Measurements from ENCODE around the gene FAM83G.
"Not testable (repeated sequence)": the region's sequence is repeated elsewhere in the genome, so short reads cannot be mapped to it uniquely, and the experiment has no call there.

The FAM83G gene, protein sequence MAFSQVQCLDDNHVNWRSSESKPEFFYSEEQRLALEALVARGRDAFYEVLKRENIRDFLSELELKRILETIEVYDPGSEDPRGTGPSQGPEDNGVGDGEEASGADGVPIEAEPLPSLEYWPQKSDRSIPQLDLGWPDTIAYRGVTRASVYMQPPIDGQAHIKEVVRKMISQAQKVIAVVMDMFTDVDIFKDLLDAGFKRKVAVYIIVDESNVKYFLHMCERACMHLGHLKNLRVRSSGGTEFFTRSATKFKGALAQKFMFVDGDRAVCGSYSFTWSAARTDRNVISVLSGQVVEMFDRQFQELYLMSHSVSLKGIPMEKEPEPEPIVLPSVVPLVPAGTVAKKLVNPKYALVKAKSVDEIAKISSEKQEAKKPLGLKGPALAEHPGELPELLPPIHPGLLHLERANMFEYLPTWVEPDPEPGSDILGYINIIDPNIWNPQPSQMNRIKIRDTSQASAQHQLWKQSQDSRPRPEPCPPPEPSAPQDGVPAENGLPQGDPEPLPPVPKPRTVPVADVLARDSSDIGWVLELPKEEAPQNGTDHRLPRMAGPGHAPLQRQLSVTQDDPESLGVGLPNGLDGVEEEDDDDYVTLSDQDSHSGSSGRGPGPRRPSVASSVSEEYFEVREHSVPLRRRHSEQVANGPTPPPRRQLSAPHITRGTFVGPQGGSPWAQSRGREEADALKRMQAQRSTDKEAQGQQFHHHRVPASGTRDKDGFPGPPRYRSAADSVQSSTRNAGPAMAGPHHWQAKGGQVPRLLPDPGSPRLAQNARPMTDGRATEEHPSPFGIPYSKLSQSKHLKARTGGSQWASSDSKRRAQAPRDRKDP

DNA sequence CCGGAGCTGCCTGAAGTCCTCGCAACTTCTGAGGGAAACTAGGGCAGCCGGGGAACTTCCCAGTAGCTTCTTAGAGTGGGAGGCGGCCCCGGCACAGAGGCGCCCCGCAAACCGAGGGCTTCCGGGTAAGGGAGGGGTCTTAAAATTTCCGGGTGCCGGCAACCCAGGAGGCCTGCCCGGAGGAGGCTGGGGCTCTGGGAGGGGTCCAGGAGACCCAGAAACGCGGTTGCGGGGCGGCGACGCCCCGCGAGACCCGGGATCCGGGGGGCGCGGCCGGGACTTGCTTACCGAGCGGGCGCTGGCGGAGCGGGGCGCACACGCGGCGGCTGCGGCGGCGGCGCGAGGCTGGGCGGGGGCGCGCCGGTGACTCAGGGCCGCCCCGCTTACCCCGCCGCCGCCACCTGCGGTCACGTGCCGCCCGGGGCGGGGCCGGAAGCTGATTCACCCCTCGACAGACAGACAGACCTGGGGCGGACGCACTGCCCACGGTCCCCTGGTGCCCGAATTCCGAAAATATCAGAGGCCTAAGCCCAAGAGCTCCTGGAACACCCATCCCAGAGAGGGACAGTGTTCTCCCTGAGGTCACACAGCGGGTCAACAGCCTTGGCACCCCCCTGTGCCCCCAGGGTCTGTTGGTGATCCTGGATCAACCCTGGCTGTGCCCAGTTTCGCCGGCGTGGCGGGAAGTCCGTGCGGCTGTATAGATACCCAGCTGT, at the start of gene FAM83G:
Gene FAM83G, minus strand, starts transcription at position 344 of the 716 bp plus-strand sequence. CDS start 723 bp downstream, outside the sequence.
- DNase-seq, result peak; percentile 95

DNA sequence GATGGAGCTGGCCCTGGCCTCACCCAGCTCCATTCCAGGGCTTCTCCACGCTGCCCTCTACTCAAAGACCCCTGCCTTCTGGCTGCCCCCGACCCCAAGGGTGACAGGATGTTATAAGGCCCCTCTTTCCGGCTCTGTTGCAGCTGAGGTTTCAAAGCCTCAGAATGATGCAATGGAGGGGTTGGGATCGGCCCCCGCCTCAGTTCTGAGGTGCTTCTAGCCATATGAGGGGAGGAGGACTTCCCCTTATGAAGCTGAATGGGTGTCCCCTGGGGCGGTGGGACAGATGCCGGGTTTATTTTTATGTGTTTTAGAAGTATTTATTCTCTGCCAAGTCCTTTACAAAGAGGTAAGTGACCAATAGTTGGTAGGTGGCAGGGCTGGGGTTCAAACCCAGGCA, 44.3 kb upstream of the FAM83G start:
- not testable (repeated sequence) for DNase-seq

DNA sequence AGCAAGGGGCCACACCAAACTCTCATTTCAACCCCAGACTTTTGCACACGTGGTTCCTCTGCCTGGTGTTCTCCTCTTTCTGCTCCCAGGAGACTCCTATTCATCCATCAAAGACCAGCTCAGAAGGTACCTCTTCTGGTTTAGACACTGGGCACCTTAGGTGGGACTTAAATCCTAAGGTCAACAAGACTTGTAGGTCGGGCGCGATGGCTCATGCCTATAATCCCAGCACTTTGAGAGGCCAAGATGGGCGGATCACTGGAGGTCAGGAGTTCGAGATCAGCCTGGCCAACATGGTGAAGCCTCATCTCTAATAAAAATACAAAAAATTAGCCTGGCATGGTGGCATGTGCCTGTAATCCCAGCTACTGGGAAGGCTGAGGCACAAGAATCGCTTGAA, 42.9 kb upstream of the FAM83G start:
- not testable (repeated sequence) for DNase-seq

DNA sequence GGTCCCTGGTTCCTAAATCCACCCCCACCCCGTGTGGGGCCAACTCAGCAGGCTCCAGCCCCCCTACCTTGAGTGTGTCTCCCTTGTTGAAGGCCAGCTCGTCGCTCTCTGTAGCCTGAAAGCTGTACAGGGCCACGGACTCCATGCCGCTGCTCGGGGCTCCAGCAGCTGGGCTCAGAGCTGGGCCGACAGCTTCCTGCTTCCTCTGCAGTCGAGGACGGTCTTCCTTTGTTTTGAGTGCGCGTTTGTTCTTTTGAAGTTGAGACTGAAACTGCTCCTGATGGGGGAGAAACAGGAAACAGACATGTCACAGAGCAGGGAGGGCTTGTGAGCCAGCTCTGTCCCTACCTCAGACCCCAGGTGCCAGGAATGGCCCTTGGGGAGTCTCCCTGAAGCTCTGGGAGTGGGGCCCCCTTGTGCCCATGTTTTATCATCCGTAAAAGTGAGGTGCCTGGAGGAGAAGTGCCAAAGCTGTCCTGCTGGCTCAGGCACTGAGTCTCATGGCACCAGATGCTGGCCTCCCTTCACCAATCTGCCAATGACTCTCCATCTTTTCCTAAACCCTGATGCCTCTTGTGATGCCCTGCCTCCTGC, 42.3 kb upstream of the FAM83G start, which contains the start of gene GRAP:
Gene GRAP, minus strand, starts transcription at position 176 of the 594 bp plus-strand sequence. Its CDS starts 31 bp downstream, at position 145.
- not testable (repeated sequence) for DNase-seq

DNA sequence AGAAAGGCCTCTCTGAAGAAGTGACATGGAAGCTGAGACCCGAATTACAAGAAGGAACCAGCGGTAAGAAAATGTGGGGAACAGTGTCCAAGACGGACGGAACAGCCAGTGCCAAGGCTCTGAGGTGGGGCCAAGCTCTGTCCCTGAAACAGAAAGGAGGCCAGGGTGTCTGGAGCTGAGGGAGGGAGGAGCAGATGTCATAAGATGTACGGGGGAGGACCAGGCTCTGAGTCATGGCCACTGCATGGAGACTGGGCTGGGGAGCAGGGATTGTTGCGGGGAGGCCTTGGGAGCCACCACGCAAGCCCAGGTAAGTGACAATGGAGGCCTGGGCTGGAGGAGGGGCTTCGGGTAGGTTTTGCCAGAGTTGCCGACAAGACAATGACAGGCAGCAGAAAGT, 40.1 kb upstream of the FAM83G start:
- DNase-seq, result not testable (repeated sequence)

DNA sequence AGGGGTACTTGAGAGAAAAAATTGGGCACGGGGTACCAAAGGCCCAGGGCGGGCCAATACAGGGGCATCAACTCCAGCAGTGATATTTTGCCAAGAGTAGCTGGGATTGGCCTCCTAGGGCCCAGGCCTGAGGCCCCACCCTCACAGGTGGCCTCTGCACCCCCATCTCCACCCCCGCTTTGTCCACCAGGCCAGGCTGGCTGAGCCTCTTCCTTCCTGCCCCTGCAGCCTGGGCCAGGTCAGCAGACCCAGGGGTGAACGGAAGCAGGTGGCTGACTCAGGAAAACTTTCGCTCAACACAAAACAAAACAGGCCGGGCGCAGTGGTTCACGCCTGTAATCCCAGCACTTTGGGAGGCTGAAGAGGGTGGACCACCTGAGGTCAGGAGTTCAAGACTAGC, 38.5 kb upstream of the FAM83G start:
- DNase-seq, result not testable (repeated sequence)

DNA sequence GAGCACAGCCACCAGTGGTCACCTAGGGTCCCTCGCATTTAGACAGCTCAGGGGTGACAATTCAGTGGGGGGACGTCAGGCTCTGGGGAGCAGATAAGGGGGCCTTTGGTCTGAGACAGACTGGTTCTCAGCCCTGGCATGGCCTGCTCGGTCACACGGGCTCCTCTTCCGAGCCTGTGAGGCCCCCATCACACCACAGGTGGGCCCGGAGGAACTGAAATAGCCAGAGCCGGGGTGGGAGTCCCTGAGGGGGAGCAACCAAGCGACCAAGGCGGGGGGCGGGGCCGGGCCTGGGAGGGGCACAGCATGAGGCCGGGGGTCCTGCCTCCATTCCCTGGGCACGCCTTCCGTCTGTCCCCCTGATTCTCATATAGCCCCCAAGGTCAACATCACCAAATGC, 37.8 kb upstream of the FAM83G start:
- DNase-seq, result not testable (repeated sequence)

DNA sequence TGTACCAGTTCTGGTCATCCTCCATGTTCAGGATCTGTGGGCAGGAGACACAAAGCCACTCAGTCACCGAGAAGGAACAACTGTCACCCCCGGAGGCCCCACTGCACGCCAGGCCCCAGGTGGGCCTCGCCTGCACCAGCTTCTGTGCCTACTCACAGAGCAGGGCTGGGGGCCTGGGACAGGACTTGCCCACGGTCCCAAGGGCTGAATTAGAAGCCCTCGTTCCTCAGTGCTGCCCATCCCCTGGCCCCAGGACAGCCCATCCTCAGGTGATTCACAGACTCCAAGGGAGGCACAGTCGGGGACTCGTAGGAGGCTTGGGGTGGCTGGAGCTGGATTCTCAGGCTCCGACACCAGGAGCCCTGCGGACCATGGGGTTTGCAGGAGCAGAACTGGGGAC, 37.3 kb upstream of the FAM83G start:
- DNase-seq, result not testable (repeated sequence)

DNA sequence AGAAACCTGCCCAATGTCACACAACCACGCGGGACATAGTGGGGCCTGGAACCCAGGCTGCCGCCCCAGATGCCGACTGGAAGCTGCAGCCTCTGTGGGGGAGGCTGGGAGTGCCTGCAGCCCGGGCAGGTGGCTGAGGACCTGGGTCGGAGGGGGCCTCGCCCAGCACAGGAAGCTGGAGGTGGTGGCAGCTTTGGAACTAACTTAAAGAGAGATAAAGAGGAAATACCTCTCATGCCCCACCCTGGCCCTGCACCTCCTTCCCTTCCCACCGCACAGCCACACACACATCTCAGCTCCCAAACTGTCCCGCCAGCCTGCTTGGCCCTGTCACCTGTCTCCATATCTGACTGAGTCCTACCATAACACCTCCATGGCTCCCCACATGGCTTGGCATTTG, 35.8 kb upstream of the FAM83G start:
- DNase-seq, result not testable (repeated sequence)

DNA sequence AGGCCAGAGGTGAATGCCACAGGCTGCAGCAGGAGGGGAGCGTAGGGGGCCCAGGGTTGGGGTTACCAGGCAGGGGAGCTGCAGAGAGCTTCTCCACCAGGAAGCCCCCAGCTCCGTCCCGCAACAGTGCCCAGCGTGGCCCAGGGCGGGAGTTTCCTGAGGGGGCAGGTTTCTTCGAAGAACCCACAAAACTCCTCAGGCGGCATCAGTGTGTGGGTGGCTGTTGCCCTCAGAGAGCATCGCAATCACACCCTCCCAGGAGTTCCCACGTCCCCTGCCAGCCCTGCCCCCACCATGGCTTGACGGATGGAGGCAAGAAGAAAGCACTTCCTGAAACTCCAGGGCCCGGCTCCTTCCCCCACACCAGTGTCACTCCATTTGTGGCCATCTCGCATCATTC, 34.2 kb upstream of the FAM83G start:
- DNase-seq, result not testable (repeated sequence)

DNA sequence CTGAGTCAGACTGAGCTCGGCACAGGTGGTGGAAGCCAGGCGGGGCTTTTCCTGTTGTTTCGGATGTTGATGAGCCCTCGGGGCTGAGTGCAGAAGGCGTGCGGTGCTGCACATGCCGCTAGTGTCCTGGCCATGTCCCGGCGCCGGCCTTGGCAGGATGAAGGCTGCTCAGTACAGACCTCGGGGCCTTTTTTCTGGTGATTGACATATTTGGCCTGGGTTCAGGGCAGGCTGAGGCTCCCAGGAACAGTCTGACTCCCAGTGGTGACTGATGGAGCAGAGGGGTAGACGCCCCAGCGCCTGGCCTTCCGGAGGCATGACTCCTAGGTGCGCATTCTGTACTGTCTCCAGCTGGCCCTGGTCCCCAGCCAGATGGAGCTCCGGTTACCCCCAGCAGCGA, 33.4 kb upstream of the FAM83G start:
- DNase-seq, result not testable (repeated sequence)

DNA sequence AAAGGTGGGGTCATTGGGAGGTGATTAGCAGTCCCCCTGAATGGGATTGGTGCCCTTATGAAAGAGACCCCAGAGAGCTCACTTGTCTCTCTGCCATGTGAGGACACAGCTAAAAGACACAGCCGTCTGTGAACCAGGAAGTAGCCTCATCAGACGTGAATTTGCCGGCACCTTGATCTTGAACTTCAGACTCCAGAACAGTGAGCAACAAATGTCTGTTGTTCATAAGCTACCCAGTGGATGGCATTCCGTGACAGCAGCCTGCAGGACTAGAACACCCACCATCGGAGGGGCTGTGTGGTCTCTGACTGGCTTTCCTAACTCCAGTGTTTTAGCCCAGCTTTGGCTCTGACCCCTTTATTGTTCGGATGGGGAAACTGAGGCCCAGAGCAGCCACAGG, 33.0 kb upstream of the FAM83G start:
- DNase-seq, result not testable (repeated sequence)

DNA sequence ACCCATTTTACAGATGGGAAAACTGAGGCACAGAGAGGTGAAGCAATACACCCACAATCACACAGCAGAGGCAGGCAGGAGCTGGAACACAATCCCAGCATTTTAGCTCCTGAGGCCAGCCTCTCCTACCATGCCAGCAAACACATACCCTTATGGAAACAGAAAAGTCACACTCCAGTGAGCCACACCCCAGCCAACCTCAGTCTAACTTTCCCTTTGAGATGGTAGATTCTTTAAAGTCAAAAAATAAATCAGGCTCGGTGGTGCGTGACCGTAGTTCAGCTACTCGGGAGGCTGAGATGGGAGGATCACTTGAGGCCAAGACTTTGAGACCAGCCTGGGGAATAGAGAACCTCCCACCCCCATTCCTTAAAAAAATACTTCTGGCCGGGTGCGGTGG, 31.6 kb upstream of the FAM83G start:
- DNase-seq, result not testable (repeated sequence)

DNA sequence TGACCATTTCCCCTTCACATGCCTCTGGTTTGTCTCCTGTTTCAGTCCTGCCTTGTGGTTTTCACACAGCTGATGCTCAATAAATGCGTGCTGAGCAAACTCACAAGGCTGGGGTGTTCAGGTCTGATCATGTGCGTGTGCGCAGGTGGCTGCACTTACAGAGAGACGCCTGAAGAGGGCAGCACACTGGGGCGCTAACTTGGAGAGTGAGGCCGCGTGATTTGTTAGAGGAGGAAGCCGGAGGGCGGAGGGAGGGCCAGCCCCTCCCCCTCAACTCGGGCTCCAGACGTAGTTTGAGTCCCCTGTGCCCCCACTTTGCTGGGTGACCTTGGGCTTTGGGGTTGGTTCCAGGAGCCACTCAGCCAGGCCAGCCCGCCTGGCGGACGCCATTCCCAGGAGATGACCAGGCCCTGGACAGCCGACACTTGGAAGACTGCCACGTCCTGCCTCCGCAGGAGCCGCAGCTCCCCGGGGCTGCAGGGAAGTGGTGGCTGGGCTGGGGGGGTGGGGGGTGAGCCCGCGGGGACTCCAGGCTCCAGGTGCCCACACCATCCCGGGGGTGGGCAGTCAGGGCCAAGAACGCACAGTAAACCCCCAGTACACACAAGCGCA, 27.9 kb upstream of the FAM83G start:
- not testable (repeated sequence) for DNase-seq

DNA sequence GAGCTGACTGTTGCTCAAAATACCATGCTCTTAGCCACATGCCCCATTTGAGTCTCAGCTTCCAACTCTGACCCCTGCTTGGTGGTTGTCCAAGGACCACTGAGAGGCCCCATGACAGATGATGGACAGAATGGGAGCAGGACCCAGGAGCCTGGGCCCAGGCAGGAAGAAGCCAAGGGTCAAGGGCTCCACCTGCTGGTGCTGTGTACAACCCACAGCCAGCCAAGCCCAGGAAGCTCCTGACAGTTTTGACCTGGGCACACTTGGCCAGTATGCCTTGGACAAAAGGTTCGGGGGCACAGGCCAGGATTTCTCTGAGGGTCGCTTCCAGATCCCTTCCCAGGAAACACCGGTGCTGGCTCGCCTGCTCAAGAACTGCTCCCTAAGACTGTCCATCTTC, 27.2 kb upstream of the FAM83G start:
- DNase-seq, result peak; percentile 66

DNA sequence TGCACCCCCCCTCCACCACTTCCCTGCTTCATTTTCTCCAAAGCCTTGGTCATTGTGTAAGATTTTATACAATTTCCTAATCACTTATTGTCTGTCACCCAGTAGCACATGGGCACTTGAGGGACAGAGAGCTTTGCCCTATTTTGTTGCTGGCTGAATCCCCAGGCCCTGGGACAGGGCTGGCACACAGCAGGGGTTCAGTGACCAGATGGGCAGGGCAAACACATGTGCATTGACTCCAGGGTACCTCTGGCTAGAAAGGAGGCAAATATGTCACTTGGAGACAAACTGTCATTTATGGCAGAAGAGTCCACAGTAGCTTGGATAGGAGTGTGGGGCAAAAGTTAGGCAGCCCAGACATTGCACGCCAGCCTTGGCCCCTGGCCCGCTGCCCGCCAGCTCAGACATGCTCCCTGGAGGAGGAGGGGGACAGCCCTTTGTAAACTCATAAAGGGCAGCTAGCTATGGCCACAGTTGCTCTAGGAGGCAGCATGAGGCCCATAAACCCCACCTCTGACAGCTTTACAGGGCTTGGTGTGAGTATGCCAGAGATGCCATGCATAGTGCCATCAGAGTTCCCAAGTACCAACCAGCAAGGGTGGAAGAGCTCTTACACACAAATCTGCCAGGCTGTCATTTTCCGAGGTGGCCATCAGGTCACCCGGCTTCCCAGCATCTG, 26.3 kb upstream of the FAM83G start:
- DNase-seq, result not testable (repeated sequence)

DNA sequence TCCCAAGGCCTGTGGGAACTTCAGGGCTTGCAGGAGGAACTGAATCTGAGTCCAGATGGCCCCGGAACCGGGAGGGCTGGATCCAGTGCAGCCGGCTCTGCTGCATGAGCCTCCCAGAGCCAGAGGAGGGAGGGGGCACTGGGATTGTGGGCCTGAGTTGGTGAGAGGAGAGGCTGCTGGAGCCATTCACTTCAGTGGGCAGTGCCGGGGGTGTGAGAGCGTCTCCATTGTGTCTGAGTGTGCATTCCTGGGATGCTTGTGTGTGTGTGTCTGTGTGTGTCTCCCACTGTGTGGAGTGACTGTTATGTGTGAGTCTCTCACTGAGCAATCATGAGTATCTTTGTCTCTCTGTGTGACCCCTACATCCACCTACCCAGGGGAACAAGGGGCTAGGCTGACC, 25.2 kb upstream of the FAM83G start:
- DNase-seq, result not testable (repeated sequence)

DNA sequence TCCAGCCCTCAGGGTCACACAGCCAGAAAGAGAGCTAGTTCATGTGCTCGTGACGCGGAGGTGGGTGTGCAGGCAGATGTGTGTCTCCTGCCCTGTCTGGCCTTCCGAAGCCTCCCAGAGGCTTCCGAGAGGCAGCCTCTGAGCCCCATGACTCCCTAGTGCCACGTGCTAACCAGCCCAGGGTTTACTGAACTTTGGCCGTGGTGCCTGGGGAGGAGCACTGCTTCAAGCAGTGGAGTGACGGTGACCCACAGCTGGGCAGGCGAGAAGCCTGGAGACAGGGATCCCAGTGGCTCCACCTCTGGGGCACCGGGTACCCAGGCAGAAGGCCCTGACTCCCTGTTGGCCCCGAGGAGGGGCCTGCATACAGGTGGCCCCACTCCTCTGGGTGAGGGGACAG, 24.1 kb upstream of the FAM83G start:
- DNase-seq, result not testable (repeated sequence)

DNA sequence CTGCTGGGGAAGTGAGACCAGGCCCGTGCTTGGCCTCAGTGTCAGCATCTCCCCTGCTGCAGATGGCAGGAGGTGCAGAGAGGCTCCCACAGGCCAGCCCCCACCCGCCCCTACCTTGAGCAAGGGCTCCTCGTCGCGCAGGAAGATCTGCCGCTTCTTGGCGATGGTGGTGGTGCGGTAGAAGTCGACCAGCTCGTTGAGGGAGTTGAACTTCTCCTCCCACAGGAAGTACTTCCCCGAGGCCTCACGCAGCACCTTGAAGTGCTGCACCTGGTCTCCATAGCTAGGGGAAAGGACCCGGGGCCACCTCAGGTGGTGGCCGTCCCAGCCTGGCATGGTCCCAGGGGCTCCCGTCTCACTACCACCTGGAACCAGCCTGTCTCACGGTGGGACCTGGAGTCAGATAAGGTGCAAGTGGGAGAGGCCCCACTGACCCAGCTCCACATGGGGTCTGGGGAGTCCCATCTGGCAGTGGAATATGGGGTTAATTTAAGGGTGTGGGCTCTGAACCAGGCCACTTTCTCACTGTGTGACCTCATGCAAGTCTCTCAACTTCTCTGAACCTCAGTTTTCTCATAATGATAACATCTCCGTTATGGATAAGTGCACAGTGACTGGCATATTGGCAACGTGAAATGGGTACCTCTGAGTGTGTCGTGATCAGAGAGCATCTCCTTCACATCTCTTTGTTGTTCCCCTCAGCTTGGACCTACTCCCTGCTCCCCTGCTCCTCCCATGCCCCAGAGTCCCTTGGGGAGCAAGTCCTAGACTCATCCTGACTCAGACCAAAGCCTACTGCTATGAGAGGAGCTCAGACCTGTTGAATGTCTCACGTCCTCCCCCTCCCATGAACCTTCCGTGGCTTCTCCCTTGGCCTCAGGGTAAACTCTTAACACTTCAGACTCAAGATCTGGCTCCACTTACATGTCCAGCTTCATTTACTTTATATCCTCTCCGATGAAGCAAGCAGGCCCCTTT, 19.8 kb upstream of the FAM83G start:
- no peak for DNase-seq

All from stimulated activated CD4-positive, alpha-beta T cell treated with anti-CD3 and anti-CD28 coated beads, Interleukin-15, amount 100 ng/mL, for 24 hours (primary cell).